ENCODE measurements around the gene TTLL1. TPM values are rescaled to one million over a fixed set of nuclear protein-coding genes. Genes with fewer than 3 reads are reported as not detected.
A peak's percentile ranks its signal among the peaks of the same experiment; 100 is the strongest.

The TTLL1 gene
- total RNA-seq, 1 experiment from 2014 or later, result 3.3 TPM

- peaks cover 35% of the 10 kb centered on the region for H3K36me3 Mint-ChIP-seq (ENCODE audit: insufficient read depth, unreplicated experiment)
- no peak for TF ChIP-seq CTCF (IDR thresholded peaks at IDR 0.05; ENCODE audit: unreplicated experiment)
- DNase-seq, result peak; percentile 54
- intact Hi-C loops (cut with micrococcal nuclease; ENCODE audit: unreplicated experiment), result no loop called here
- CTCF ChIA-PET, result interaction anchor here (0.5 to 2.8 kb wide), 4 partner anchors 9 to 32 kb away, joined by 3 to 11 read pairs (median 6); no protein-coding TSS in a partner anchor
- no peaks in the 10 kb centered on the region for H3K27me3 Mint-ChIP-seq (ENCODE audit: unreplicated experiment)
- no peaks in the 10 kb centered on the region for H3K9me3 Mint-ChIP-seq (ENCODE audit: low read depth, unreplicated experiment)
- no peak overlapping the region for H3K27ac Mint-ChIP-seq (ENCODE audit: unreplicated experiment)
- BruUV-seq (replicated peaks), result no TSS peak
- H3K4me3 Mint-ChIP-seq (ENCODE audit: low read depth, unreplicated experiment), result no peak overlapping the region
- H3K4me1 Mint-ChIP-seq (ENCODE audit: low read depth, unreplicated experiment), result peaks cover 36% of the 10 kb centered on the region
Observed at GRCh38 chr22:43113526-43114251, 24.5 kb upstream of the TTLL1 start.

GRCh38 chr22:43110927-43111623, 21.9 kb upstream of the TTLL1 start:
- no peak overlapping the region for H3K27ac Mint-ChIP-seq (ENCODE audit: unreplicated experiment)
- peak; percentile 58 for DNase-seq
- no peak for TF ChIP-seq CTCF (IDR thresholded peaks at IDR 0.05; ENCODE audit: unreplicated experiment)
- no peaks in the 10 kb centered on the region for H3K9me3 Mint-ChIP-seq (ENCODE audit: low read depth, unreplicated experiment)
- H3K27me3 Mint-ChIP-seq (ENCODE audit: unreplicated experiment), result no peaks in the 10 kb centered on the region
- intact Hi-C loops (cut with micrococcal nuclease; ENCODE audit: unreplicated experiment), result no loop called here
- peaks cover 34% of the 10 kb centered on the region for H3K36me3 Mint-ChIP-seq (ENCODE audit: insufficient read depth, unreplicated experiment)
- H3K4me3 Mint-ChIP-seq (ENCODE audit: low read depth, unreplicated experiment), result peak overlapping the region; percentile 89
- CTCF ChIA-PET, result no interaction called here
- no TSS peak for BruUV-seq (replicated peaks)
- peaks cover 36% of the 10 kb centered on the region for H3K4me1 Mint-ChIP-seq (ENCODE audit: low read depth, unreplicated experiment)

- BruUV-seq (replicated peaks), result no TSS peak
- TF ChIP-seq CTCF (IDR thresholded peaks at IDR 0.05; ENCODE audit: unreplicated experiment), result no peak
- H3K9me3 Mint-ChIP-seq (ENCODE audit: low read depth, unreplicated experiment), result no peaks in the 10 kb centered on the region
- H3K4me1 Mint-ChIP-seq (ENCODE audit: low read depth, unreplicated experiment), result peaks cover 32% of the 10 kb centered on the region
- H3K27me3 Mint-ChIP-seq (ENCODE audit: unreplicated experiment), result no peaks in the 10 kb centered on the region
- intact Hi-C loops (cut with micrococcal nuclease; ENCODE audit: unreplicated experiment), result no loop called here
- DNase-seq, result peak; percentile 73
- H3K27ac Mint-ChIP-seq (ENCODE audit: unreplicated experiment), result no peak within 1 kb of the TSS
- CTCF ChIA-PET, result no interaction called here
- peak within 1 kb of the TSS; percentile 89 for H3K4me3 Mint-ChIP-seq (ENCODE audit: low read depth, unreplicated experiment)
- peaks cover 34% of the 10 kb centered on the region for H3K36me3 Mint-ChIP-seq (ENCODE audit: insufficient read depth, unreplicated experiment)
Observed at GRCh38 chr22:43110444-43110926, 21.3 kb upstream of the TTLL1 start, which contains the start of gene BIK. TSS of gene BIK (plus strand) at chr22:43110750. CDS start at chr22:43124023, 13,273 bp downstream.

GRCh38 chr22:43109921-43110443, 20.8 kb upstream of the TTLL1 start:
- Mint-ChIP-seq H3K27me3 (ENCODE audit: unreplicated experiment) (no peaks in the 10 kb centered on the region), H3K4me3 (ENCODE audit: low read depth, unreplicated experiment) (peak overlapping the region; percentile 89), H3K9me3 (ENCODE audit: low read depth, unreplicated experiment) (no peaks in the 10 kb centered on the region), H3K36me3 (ENCODE audit: insufficient read depth, unreplicated experiment) (peaks cover 31% of the 10 kb centered on the region), H3K4me1 (ENCODE audit: low read depth, unreplicated experiment) (peaks cover 27% of the 10 kb centered on the region), H3K27ac (ENCODE audit: unreplicated experiment) (no peak overlapping the region)
- TF ChIP-seq CTCF (IDR thresholded peaks at IDR 0.05; ENCODE audit: unreplicated experiment), result no peak
- no TSS peak for BruUV-seq (replicated peaks)
- no peak for DNase-seq
- intact Hi-C loops (cut with micrococcal nuclease; ENCODE audit: unreplicated experiment), result no loop called here
- CTCF ChIA-PET, result no interaction called here
